Pancreas (tissue), 10 donors: ENCODE data around the gene SMAD6. TPM values are rescaled to one million over a fixed set of nuclear protein-coding genes. Genes with fewer than 3 reads are reported as not detected.
A peak's percentile ranks its signal among the peaks of the same experiment; 100 is the strongest.

ENCODE experiments used
- ATAC-seq, 4 donors: fragments of 200-7000 bp; cut with Tn5 transposase; one replicate each; pipeline versions ENCODE4 v1.8.0 to v1.9.1; 2020; ENCODE audit warnings: mild to moderate bottlenecking in 4 of 4, moderate library complexity in 4 of 4
- DNase-seq, 6 donors: peaks; one replicate each; pipeline ENCODE4 v3.0.0-alpha.2; 2020
- FAIRE-seq: peaks from 2 replicates; lab custom pipeline; 2012; peaks lifted over from hg19 to GRCh38; lab: Jason Lieb, UNC
- H3K27ac ChIP-seq, 4 donors: fragments of 200-600 bp; sonication (generic); 1 replicate in 3 of 4; 2 replicates in 1 of 4; pipeline versions ENCODE4 v1.5.0 to v1.8.0; 2020
- H3K27me3 ChIP-seq, 4 donors: fragments of 200-600 bp; one replicate each; pipeline ENCODE4 v1.8.0; 2021
- H3K36me3 ChIP-seq, 3 donors: fragments of 200-600 bp; sonication (generic) in 1 of 3; one replicate each; pipeline versions ENCODE4 v1.5.0 to v1.8.0; 2020 to 2021
- H3K4me1 ChIP-seq, 3 donors: fragments of 200-600 bp; one replicate each; pipeline ENCODE4 v1.8.0; 2021
- H3K4me3 ChIP-seq, 4 donors: fragments of 200-600 bp; sonication (generic) in 2 of 4; one replicate each; pipeline versions ENCODE4 v1.5.0 to v1.8.0; 2020 to 2021
- H3K9me3 ChIP-seq, 4 donors: fragments of 200-600 bp; one replicate each; pipeline ENCODE4 v1.8.0; 2021
- CTCF ChIP-seq, 4 donors: fragments of 200-600 bp; sonication (generic) in 3 of 4; IDR thresholded peaks; one replicate each; pipeline versions ENCODE4 v1.5.0 to v1.8.0; 2021; ENCODE audit warnings: antibody characterized with exemption in 4 of 4
- WGBS, 2 donors: extraction: QIAGEN DNeasy Blood & Tissue Kit; methylation state at CpG; one replicate each; pipeline ENCODE4 v1.1.7; 2013; 5-methylcytosine and 5-hydroxymethylcytosine counted together
- intact Hi-C, 3 donors: fragments of 100-400 bp; cut with DNase I; formaldehyde crosslinking; loops; one replicate each; pipeline versions ENCODE4 v1.11.1 to v1.14.2; 2022
- polyA plus RNA-seq, 2 donors: library from polyadenylated mRNA; stranded (reverse); fragments of 200-250 nt; gene quantifications; one replicate each; pipeline ENCODE4 v1.2.3, GENCODE V29; 2013
- total RNA-seq, 6 donors: library from RNA; stranded (reverse); fragmentation: NEBNext Ultra II Directional in 4 of 6; extraction: Animal tissue kit (Norgen Biotek cat#: 25700) in 4 of 6; gene quantifications; one replicate each; pipeline versions ENCODE4 v1.2.1 to v1.2.4, GENCODE V29; 2021 to 2023
- donor health status: healthy with polysubstance abuse.
- donor health status: DM: no; HTN: no; CAD: no; lungs with moderate emphysema.
- donor health status: DM: no; HTN: no; CAD: no.
- donor health status: control.
- donor health status: control.
- donor health status: Bipolar disorder and iron deficiency.
- donor health status: DM: yes; HTN: yes; CAD: no.
- donor health status: DM: no; HTN: no; CAD: no.
- donor health status: DM: no; HTN: no; CAD: no.
- donor health status: DM: yes; HTN: yes; CAD: no.

SMAD6 gene
- total and polyA plus RNA-seq, 8 donors = 2.6 to 13.1 (median 3.2) TPM

GRCh38 chr15:66746231-66746605, 44.2 kb downstream of the SMAD6 start:
- ATAC-seq (no peak), FAIRE-seq (no peak), DNase-seq (no peak)
- H3K4me3 ChIP-seq = no peak overlapping the region
- no peak overlapping the region for H3K27ac ChIP-seq
- no peak for TF ChIP-seq CTCF (IDR thresholded peaks at IDR 0.05)
- H3K27me3 ChIP-seq = no peaks in the 10 kb centered on the region
- intact Hi-C loops = no loop called here
- H3K36me3 ChIP-seq = no peaks in the 10 kb centered on the region
- peaks cover 13 to 34% (median 16%) of the 10 kb centered on the region in 3 donors for H3K4me1 ChIP-seq
- no peaks in the 10 kb centered on the region for H3K9me3 ChIP-seq
- WGBS, 2 donors = 64 to 76% methylated on average over 5 of the region's 5 CpGs

DNA sequence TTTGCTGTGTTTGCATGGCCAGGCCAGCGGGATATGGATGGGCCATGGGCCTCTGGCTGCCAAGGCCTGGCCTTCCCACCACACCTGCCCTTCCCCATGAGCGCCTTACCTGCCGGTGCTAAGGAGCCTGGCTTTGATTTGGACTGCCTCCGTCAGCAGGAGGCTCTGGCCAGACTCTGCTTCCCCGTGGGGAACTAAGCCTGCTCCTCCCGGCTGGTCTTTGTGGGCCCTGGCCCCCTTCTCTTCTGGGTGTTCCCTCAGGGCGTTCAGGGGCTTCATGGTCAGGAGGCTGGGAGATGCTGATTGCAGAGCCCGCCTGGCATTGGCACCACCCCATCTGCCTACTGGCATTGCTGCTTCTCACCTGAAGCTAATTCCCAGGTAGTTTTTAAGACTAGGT, 45.2 kb downstream of the SMAD6 start:
- Histone ChIP-seq H3K4me1 (peaks cover 20 to 42% (median 22%) of the 10 kb centered on the region in 3 donors), H3K36me3 (no peaks in the 10 kb centered on the region), H3K9me3 (no peaks in the 10 kb centered on the region), H3K4me3 (no peak overlapping the region), H3K27ac (no peak overlapping the region), H3K27me3 (no peaks in the 10 kb centered on the region)
- peak in 1 of 6 donors; percentile 39 for DNase-seq
- intact Hi-C loops = no loop called here
- no peak for FAIRE-seq
- no peak for TF ChIP-seq CTCF (IDR thresholded peaks at IDR 0.05)
- ATAC-seq = no peak
- 91 to 92% methylated on average over 8 of the region's 8 CpGs for WGBS, 2 donors

DNA sequence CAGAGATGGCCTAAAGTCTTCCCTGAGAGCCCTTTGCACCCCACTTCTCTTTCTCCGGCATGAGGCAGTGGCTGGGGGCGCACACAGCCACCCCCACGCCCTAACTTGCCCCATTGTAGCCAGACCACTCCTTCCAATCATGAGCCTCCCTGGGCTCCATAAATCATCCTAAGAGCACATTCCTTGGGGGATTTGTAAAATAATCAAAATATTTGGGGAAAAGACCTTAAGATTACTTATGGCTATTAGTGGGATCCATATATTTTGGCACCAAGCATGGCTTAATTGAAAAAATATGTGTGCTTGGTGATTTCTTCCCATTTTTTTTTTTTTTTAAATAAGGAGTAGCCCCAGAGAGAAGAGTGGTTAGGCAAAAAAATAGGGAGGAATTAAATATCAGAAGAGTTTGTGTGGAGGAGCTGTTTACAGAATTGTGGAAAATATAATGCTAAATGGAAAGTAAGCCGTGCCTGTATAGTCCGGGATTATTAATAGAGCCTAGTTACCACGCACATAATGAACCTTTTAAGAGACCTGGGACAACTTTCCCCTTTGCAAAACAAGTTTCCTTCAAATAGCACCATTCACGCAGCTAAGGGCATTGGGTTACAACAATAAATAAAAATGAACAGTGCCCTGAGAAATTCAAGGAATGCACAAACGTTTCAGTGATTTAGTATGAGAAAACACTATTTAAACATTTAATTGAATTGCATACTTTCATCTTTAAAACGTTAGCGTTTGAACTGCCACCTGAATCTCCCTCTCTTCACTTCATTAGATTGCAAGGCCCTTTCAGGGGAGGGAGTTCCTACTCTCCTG, 46.1 kb downstream of the SMAD6 start:
- Histone ChIP-seq H3K36me3 (no peaks in the 10 kb centered on the region), H3K27me3 (no peaks in the 10 kb centered on the region), H3K4me1 (peaks cover 20 to 42% (median 22%) of the 10 kb centered on the region in 3 donors), H3K27ac (peak overlapping the region in 1 of 4 donors; percentile 37), H3K4me3 (no peak overlapping the region), H3K9me3 (no peaks in the 10 kb centered on the region)
- TF ChIP-seq CTCF (IDR thresholded peaks at IDR 0.05) = no peak
- FAIRE-seq = no peak
- peak in 1 of 6 donors; percentile 3 for DNase-seq
- ATAC-seq = no peak
- intact Hi-C loops = no loop called here
- 54 to 61% methylated on average over 10 of the region's 10 CpGs for WGBS, 2 donors

GRCh38 chr15:66748708-66749035, 46.6 kb downstream of the SMAD6 start:
- intact Hi-C loops = no loop called here
- Histone ChIP-seq H3K4me1 (peaks cover 20 to 42% (median 22%) of the 10 kb centered on the region in 3 donors), H3K27ac (peak overlapping the region in 1 of 4 donors; percentile 37), H3K27me3 (no peaks in the 10 kb centered on the region), H3K36me3 (no peaks in the 10 kb centered on the region), H3K9me3 (no peaks in the 10 kb centered on the region), H3K4me3 (no peak overlapping the region)
- FAIRE-seq = no peak
- no peak for TF ChIP-seq CTCF (IDR thresholded peaks at IDR 0.05)
- no peak for ATAC-seq
- no peak for DNase-seq
- WGBS, 2 donors = 60 to 68% methylated on average over 3 of the region's 3 CpGs
